ENCODE results near the gene AGO3. TPM values are rescaled to one million over a fixed set of nuclear protein-coding genes. Genes with fewer than 3 reads are reported as not detected.

Gene AGO3
- total and polyA plus RNA-seq, 2 of the 13 experiments (the other 11 are each of a cell fraction or from before 2014, with no cell fraction given), result 21.2 to 27.1 TPM

GRCh38 chr1:36080801-36081200 lies 149.9 kb downstream of the AGO3 start:
- no peak for DNase-seq (ENCODE audit: low spot score)
- ATAC-seq, result no peak
- Histone ChIP-seq H3K4me3 (replicated peaks in 1 of 3; ENCODE audit: insufficient read depth in 1 of 3, low read depth in 2 of 3, low read length in 3 of 3) (no peak overlapping the region), H4K20me1 (ENCODE audit: insufficient read depth, low read length) (no peaks in the 10 kb centered on the region), H3K36me3 (replicated peaks in 1 of 2; ENCODE audit: control insufficient read depth in 1 of 2, insufficient read depth in 2 of 2, low read length in 2 of 2) (no peaks in the 10 kb centered on the region), H3K27me3 (ENCODE audit: control insufficient read depth in 1 of 2, insufficient read depth in 2 of 2, low read length in 2 of 2) (peaks cover 0 to 2% of the 10 kb centered on the region in 2 experiments; a peak in 1 of 5 replicates), H3K4me2 (ENCODE audit: low read depth, low read length) (no peak overlapping the region), H3K79me2 (ENCODE audit: insufficient read depth, low read length) (no peaks in the 10 kb centered on the region), H3K27ac (ENCODE audit: extremely low read length, insufficient read depth, low read length) (no peak overlapping the region), H3K9me3 (ENCODE audit: low read length) (no peaks in the 10 kb centered on the region), H3K4me1 (ENCODE audit: insufficient read depth, low read length) (0 out of 2 replicates have a peak, but pooled peaks cover 7% of the 10 kb centered on the region), H3K9ac (ENCODE audit: insufficient read depth, low read depth, low read length) (no peak overlapping the region), H2AFZ (ENCODE audit: low read length) (no peak overlapping the region)
- in situ Hi-C loops (cut with HindIII; ENCODE audit: extremely low pct_ligation_motif_present, low pct_unique_long_range_greater_than_20kb), result no loop called here
- intact Hi-C loops (cut with micrococcal nuclease; ENCODE audit: unreplicated experiment), result no loop called here
- POLR2A ChIA-PET, result no interaction called here
- TF ChIP-seq NAIF1 (CRISPR knock-in tag; IDR thresholded peaks at IDR 0.05; ENCODE audit: borderline replicate concordance), result no peak
- TF ChIP-seq, protein P1, sequence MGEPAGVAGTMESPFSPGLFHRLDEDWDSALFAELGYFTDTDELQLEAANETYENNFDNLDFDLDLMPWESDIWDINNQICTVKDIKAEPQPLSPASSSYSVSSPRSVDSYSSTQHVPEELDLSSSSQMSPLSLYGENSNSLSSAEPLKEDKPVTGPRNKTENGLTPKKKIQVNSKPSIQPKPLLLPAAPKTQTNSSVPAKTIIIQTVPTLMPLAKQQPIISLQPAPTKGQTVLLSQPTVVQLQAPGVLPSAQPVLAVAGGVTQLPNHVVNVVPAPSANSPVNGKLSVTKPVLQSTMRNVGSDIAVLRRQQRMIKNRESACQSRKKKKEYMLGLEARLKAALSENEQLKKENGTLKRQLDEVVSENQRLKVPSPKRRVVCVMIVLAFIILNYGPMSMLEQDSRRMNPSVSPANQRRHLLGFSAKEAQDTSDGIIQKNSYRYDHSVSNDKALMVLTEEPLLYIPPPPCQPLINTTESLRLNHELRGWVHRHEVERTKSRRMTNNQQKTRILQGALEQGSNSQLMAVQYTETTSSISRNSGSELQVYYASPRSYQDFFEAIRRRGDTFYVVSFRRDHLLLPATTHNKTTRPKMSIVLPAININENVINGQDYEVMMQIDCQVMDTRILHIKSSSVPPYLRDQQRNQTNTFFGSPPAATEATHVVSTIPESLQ (CRISPR knock-in tag; conservative IDR thresholded peaks at IDR 0.05), result no peak
- no peak for TF ChIP-seq ZC3H13 (CRISPR knock-in tag; IDR thresholded peaks at IDR 0.05)
- TF ChIP-seq ZNF615 (CRISPR knock-in tag; IDR thresholded peaks at IDR 0.05; ENCODE audit: borderline replicate concordance), result no peak
- no peak for TF ChIP-seq TBL1XR1 (IDR thresholded peaks at IDR 0.05; ENCODE audit: borderline replicate concordance, low read length, partially characterized antibody)
- TF ChIP-seq SMAD9 (CRISPR knock-in tag; IDR thresholded peaks at IDR 0.05), result no peak
- no peak for TF ChIP-seq KLF9 (CRISPR knock-in tag; IDR thresholded peaks at IDR 0.05; ENCODE audit: low read depth)
- TF ChIP-seq NFE2L2 (IDR thresholded peaks at IDR 0.05; ENCODE audit: low read length), result no peak
- no peak for TF ChIP-seq ZFP1 (CRISPR knock-in tag; IDR thresholded peaks at IDR 0.05)
- TF ChIP-seq ZSCAN21 (CRISPR knock-in tag; IDR thresholded peaks at IDR 0.05; ENCODE audit: borderline replicate concordance), result no peak
- no peak for TF ChIP-seq GTF2F1 (IDR thresholded peaks at IDR 0.05; ENCODE audit: low read length)
- WGBS (ENCODE audit: low lambda C conversion rate), result 20% methylated on average over 6 of the region's 6 CpGs
- BruUV-seq (replicated peaks), result no TSS peak
- FAIRE-seq, result no peak
- CTCF ChIA-PET (ENCODE audit: low intra/inter-chr PET ratio, low total read pairs), result no interaction called here
